IPS-20b (cell line): Measurements from ENCODE around the gene SLF1.
"Not testable (repeated sequence)": the region's sequence is repeated elsewhere in the genome, so short reads cannot be mapped to it uniquely, and the experiment has no call there.

Experiments
- H3K27ac ChIP-seq: one replicate; pipeline ENCODE4 v1.5.1; 2013; ENCODE audit warnings: low read length
- H3K27me3 ChIP-seq: 2 replicates; pipeline ENCODE4 v1.6.1; 2013; ENCODE audit warnings: mild to moderate bottlenecking, low read length, inconsistent platforms; ENCODE audit not compliant: insufficient read depth
- H3K36me3 ChIP-seq: 2 replicates; pipeline ENCODE4 v1.6.1; 2013; ENCODE audit warnings: low read depth, mild to moderate bottlenecking, inconsistent platforms, low read length, moderate library complexity; ENCODE audit not compliant: insufficient read depth
- H3K4me1 ChIP-seq: 2 replicates; pipeline ENCODE4 v1.6.1; 2013; ENCODE audit warnings: mild to moderate bottlenecking, control low read depth, inconsistent platforms, low read length, moderate library complexity; ENCODE audit not compliant: insufficient read depth
- H3K4me3 ChIP-seq: 2 replicates; pipeline ENCODE4 v1.5.1; 2013; ENCODE audit warnings: mild to moderate bottlenecking, low read length, inconsistent platforms
- H3K9ac ChIP-seq: 2 replicates; pipeline ENCODE4 v1.6.1; 2013; ENCODE audit warnings: low read depth, mild to moderate bottlenecking, inconsistent platforms, low read length, moderate library complexity
- H3K9me3 ChIP-seq: 2 replicates; pipeline ENCODE4 v1.6.1; 2013; ENCODE audit warnings: mild to moderate bottlenecking, low read depth, low read length, inconsistent platforms; ENCODE audit not compliant: insufficient read depth

Gene SLF1

DNA sequence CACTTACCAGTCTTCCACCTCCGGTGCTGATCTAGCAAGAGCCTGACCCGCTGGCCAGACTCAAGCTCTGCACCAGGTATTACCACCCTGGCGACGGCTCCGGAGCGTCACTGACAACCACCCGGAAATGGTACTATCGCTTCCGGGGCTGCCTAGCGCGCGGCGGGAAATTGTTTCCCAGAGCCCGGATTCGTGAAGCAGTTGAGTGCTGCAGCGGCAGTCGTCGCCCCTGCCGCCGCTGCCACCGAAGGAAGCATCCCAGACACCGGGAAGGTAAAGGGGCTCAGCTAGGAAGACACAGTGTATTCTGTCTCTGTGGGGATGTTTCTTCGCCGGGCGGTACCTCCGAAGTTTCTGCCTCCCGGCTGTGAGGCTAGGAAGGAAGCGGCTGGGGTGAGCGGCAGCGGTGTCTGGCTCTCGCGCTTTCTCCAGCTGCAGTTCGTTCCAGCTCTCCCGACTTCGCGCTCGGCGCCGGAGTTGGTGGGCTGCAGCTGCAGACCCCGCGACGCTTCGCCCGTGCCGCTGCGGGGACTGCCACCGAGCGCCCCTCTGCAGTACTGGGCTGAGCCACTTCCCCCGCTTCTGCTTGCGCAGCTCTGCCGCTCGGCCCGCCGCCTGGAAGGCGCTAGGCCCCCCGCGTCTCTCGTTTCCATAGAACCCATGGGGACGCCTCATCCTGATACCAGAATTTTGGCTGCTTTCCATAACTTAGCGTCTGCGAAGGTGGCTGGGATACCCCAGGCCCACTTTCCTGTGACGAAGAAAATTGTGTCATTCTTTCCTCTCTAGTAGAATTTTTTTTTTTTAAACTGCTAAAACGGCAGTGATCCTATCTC lies at the start of gene SLF1, which contains the start of gene KIAA0825:
SLF1 (plus strand) TSS at position 177 of the 836 bp plus-strand sequence. CDS start 10,142 bp downstream, outside the sequence.
KIAA0825 (minus strand) TSS at position 112 of the 836 bp plus-strand sequence. CDS start 81,478 bp downstream, outside the sequence.
- peak within 1 kb of the TSS; percentile 64 for H3K27ac ChIP-seq
- peak within 1 kb of the TSS; percentile 91 for H3K9ac ChIP-seq
- H3K36me3 ChIP-seq = no peaks in the 10 kb centered on the region
- H3K4me3 ChIP-seq = peak within 1 kb of the TSS; percentile 95
- H3K9me3 ChIP-seq = no peaks in the 10 kb centered on the region
- H3K27me3 ChIP-seq = no peaks in the 10 kb centered on the region
- peaks cover 21% of the 10 kb centered on the region for H3K4me1 ChIP-seq

DNA sequence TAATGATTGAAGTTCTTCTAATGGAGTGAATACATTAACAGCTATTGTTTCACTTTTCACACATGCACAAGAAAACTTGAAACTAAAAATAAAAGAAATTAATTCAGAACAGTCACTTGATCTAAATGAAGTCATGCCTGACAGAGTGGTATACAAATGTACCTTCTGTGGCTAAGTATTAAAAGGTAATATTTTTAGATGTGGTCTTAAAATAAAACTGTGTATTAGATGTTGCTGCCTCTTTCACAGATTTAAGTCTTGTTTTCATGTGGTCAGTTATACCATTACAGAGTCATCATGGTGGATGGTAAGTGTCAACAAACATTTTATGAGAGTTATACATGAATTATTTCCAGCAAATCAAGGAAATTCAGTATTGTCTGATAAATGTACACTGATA lies 47.1 kb upstream of the SLF1 start:
- Histone ChIP-seq H3K4me1 (no peaks in the 10 kb centered on the region), H3K9me3 (no peaks in the 10 kb centered on the region), H3K4me3 (no peak overlapping the region), H3K36me3 (no peaks in the 10 kb centered on the region), H3K27ac (no peak overlapping the region), H3K27me3 (no peaks in the 10 kb centered on the region), H3K9ac (no peak overlapping the region)

DNA sequence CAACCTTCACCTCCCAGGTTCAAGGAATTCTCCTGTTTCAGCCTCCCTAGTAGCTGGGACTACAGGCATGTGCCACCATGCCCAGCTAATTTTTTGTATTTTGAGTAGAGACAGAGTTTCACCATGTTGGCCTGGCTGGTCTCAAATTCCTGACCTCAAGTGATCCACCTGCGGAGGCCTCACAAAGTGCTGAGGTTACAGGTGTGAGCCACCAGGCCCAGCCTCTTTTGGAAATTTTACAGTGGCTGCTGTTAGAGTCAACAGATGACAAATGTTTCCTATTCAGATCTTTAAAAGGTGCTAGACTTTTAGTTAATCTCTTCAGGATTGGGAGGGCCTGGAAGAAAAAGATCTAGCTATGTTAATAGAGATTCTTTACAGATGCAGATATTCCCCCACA lies 45.1 kb upstream of the SLF1 start:
- H3K27me3 ChIP-seq, H3K36me3 ChIP-seq, H3K4me1 ChIP-seq, H3K9me3 ChIP-seq, H3K9ac ChIP-seq, H3K4me3 ChIP-seq, H3K27ac ChIP-seq: not testable (repeated sequence)

DNA sequence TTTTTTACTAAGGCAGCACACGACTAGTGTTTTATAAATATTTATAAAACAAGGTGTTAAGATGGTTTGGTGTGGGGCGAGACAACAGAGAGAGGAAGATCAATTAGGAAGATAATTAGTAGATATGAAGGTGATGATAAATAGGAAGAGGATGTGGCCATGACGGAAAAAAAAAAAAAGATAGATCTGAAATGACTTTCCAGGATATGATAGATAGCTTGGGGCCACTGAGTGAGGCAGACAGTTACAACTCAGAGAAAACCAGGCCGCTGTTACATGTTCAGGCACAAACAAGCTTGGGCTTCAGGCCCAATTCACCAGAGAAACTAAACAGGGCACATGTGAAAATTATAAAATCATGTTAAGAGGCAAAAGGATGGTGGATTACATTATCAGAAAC lies 43.3 kb upstream of the SLF1 start:
- Histone ChIP-seq H3K27ac (no peak overlapping the region), H3K27me3 (no peaks in the 10 kb centered on the region), H3K4me3 (no peak overlapping the region), H3K9me3 (no peaks in the 10 kb centered on the region), H3K36me3 (no peaks in the 10 kb centered on the region), H3K4me1 (no peaks in the 10 kb centered on the region), H3K9ac (no peak overlapping the region)

DNA sequence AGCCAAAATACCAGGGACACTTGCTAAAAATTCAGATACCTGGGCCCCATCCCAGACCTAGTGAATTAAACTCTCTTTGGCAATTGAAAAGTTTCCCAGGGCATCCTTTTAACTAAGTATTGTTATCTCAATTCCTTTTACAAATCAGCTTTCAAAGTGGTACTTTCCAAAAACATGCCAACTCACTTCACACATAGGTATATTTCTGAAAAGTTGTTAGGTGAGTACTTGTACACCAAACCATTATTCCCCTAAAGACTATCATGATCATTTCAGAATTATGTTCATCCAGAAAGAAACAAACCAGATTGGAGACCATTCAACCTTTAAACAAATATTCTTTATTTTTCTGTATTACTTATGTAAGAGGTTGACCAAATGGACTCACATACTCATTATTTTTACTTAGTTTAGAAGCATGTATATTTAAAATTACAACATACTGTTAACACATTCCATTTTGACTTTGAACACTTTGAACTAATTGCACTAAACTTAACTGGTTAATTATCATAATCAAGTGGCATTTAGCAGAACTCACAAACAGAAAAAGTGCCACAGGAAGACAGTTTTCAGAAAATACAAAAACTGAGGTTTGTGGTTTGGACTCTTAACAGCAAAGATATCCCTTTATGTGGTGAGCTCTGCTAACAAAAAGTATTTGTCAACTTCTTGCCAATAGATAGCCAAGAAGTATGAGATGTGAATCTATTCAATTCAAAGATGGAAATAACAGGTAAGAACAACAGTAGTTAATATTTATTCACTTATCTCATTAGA lies 40.8 kb upstream of the SLF1 start:
- no peaks in the 10 kb centered on the region for H3K4me1 ChIP-seq
- H3K4me3 ChIP-seq = no peak overlapping the region
- H3K27me3 ChIP-seq = no peaks in the 10 kb centered on the region
- H3K9ac ChIP-seq = no peak overlapping the region
- no peaks in the 10 kb centered on the region for H3K9me3 ChIP-seq
- no peak overlapping the region for H3K27ac ChIP-seq
- H3K36me3 ChIP-seq = no peaks in the 10 kb centered on the region

DNA sequence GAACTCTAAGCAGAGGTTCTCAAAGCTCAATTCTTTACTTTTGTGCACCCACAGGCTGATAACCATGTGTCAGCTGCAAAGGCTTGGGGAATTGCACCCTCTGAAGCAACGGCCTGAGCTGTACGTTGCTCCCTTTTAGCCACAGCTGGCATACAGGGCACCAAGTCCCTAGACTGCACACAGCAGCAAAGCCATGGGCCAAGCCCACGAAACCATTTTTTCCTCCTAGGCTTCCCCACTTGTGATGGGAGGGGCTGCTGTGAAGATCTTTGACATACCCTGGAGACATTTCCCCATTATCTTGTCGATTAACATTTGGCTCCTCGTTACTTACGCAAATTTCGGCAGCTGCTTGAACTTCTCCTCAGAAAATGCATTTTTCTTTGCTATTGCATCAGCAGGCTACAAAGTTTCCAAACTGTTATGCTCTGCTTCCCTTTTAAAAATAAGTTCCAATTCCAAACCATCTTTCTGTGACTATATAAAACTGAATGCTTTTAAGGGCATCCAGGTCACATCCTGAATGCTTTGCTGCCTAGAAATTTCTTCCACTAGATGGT lies 23.1 kb upstream of the SLF1 start:
- no peak overlapping the region for H3K27ac ChIP-seq
- no peak overlapping the region for H3K4me3 ChIP-seq

DNA sequence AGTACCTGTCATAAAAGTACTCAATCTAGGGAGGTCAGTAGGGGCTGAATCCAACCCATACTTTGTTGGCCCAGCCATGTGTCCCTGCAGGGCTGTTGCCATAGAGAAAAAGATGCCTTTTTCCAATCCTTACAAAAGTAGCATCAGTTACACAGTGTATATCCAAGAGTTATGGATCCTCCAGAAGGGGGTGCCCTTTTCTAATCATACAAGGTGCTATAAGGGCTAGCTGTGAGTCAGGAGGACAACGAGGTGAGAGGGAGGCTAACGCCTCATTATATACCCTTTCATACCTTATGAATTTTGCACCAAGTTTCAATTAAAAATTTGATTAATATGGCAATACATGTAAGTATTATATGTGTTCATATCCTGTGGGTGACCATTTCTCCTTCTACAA lies 4.9 kb upstream of the SLF1 start:
- Histone ChIP-seq H3K4me1 (peaks cover 18% of the 10 kb centered on the region), H3K36me3 (no peaks in the 10 kb centered on the region), H3K27ac (no peak overlapping the region), H3K9ac (no peak overlapping the region), H3K9me3 (no peaks in the 10 kb centered on the region), H3K4me3 (no peak overlapping the region), H3K27me3 (no peaks in the 10 kb centered on the region)

More for the DNA sequence above, 23.1 kb upstream of the SLF1 start:
- Histone ChIP-seq H3K27me3 (no peaks in the 10 kb centered on the region), H3K9me3 (no peaks in the 10 kb centered on the region), H3K9ac (no peak overlapping the region), H3K4me1 (no peaks in the 10 kb centered on the region), H3K36me3 (no peaks in the 10 kb centered on the region)

DNA sequence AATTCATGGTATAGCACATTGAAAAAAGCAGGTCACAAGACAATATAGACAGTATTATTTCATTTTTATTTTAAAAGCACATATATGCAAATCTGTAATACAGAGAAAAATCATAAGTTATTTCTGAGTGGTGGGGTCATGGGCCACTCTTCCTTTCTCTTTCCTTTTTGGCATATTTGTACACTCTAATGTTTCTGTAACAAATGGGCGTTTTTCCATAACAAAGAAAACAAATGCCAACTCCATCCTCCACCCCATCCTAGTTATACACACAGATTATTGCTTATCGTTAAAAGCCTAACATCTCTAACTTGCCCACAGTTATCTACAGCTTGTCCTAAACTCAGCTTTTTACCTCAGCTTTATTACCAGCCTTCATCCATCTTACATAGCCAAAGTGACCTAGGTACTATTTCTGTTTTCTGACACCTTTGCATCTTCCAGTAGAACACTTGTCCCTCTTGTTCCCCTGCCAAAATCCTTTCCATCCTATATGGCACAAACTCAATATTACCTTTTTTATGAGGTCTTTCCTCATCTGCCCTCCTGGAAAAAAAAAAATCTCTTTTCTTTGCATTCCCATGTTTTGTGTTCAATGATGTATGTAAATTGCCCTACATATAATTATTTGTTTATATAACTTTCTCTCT lies 4.2 kb upstream of the SLF1 start:
- no peak overlapping the region for H3K27ac ChIP-seq

DNA sequence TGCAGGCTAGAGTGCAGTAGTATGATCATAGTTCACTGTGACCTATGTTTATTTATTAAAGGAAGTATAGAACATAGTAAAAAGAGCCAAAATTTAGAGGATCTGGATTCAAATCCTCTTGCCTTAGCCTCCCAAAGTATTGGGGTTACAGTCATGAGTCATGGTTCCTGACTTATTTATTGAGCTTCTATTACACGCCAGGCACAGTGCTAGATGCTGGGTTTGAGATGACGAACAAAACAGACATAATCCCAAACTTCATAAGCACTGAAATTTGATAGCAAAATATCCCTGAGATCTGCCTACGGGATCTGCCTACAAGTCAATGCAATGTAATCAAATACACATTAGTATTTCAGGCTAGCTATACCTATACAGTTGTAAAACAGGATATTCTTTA lies 2.6 kb upstream of the SLF1 start:
- Histone ChIP-seq H3K27me3 (no peaks in the 10 kb centered on the region), H3K36me3 (no peaks in the 10 kb centered on the region), H3K4me1 (peaks cover 21% of the 10 kb centered on the region), H3K27ac (no peak overlapping the region), H3K9me3 (no peaks in the 10 kb centered on the region), H3K9ac (no peak overlapping the region), H3K4me3 (no peak overlapping the region)

More for the DNA sequence above, 4.2 kb upstream of the SLF1 start:
- Histone ChIP-seq H3K4me3 (no peak overlapping the region), H3K27me3 (no peaks in the 10 kb centered on the region), H3K4me1 (peaks cover 18% of the 10 kb centered on the region), H3K36me3 (no peaks in the 10 kb centered on the region), H3K9ac (no peak overlapping the region), H3K9me3 (no peaks in the 10 kb centered on the region)

DNA sequence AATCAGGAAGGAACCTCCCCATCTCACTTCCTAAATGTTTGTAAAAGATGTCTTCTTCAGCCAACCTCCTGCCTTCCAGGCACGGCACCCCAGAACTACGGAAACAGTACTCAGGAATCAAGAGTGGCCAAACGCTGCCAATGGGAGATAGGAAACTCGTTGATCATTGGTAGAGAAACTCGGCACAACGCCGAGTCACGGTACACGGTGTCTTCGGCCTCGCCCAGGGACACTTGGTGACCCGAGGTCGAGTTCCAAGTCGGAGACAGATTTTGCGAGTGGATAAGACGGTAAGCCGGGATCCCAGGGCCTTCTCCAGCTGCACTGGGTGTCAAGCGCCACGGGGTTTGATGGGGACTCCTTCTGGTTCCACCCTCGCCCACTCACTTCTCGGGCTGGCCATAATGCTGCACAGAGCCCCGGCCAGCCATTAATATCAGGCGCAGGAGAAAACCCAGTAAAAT lies 408 bp upstream of the SLF1 start:
- H3K36me3 ChIP-seq = no peaks in the 10 kb centered on the region
- peak overlapping the region; percentile 64 for H3K27ac ChIP-seq
- H3K9me3 ChIP-seq = no peaks in the 10 kb centered on the region
- H3K4me3 ChIP-seq = peak overlapping the region; percentile 95
- H3K27me3 ChIP-seq = no peaks in the 10 kb centered on the region
- peak overlapping the region; percentile 91 for H3K9ac ChIP-seq
- peaks cover 21% of the 10 kb centered on the region for H3K4me1 ChIP-seq

DNA sequence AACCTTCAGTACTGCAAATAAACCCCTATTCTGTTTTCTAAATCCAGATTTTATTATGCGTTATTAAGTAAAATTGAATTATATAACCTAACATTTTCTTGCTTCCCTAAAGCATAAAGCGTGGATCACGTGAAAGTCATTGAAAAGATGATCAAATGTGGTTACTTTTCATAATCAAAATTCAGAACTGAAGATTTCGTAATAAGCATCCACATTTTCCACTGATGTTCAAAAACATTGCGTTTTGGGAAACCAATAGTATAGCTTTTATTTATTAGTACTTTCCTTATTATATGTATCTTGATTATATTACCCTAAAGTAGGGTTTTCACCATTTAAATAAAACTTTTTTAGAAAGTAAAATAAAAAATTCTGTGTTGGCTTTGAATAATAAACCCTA lies 1.8 kb downstream of the SLF1 start:
- Histone ChIP-seq H3K27ac (no peak overlapping the region), H3K27me3 (no peaks in the 10 kb centered on the region), H3K9ac (no peak overlapping the region), H3K4me1 (peaks cover 14% of the 10 kb centered on the region), H3K9me3 (no peaks in the 10 kb centered on the region), H3K4me3 (no peak overlapping the region), H3K36me3 (no peaks in the 10 kb centered on the region)
